ENCODE data around the gene ZNF580.

DNA sequence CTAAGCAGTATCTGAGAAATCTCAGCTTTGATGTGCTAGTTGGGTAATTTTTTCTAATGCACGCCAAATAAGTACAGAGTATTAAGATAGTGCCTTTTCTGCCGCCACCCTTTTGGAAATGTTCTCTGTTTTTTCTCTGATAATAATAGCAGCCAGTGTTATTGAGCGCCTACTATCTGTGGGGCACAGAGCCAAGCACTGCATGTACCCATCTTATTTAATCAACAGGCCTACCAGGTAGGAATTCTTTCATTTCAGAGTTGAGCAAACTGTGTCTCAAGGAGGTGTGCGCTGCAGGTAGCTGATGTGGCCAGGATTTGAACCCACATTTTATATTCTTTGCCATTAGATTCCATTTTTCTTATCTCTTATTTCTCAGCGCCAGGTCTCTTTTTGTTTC lies 35.6 kb downstream of the ZNF580 start:
- TF ChIP-seq NCOR1 (IDR thresholded peaks at IDR 0.05; ENCODE audit: borderline replicate concordance, low read length) (no peak), POGK (CRISPR knock-in tag; conservative IDR thresholded peaks at IDR 0.05) (no peak), POLR2AphosphoS5 (IDR thresholded peaks at IDR 0.05; ENCODE audit: low read depth, low read length) (no peak), TAF1 (CRISPR knock-in tag; IDR thresholded peaks at IDR 0.05) (no peak)
- TF ChIP-seq, protein P1, sequence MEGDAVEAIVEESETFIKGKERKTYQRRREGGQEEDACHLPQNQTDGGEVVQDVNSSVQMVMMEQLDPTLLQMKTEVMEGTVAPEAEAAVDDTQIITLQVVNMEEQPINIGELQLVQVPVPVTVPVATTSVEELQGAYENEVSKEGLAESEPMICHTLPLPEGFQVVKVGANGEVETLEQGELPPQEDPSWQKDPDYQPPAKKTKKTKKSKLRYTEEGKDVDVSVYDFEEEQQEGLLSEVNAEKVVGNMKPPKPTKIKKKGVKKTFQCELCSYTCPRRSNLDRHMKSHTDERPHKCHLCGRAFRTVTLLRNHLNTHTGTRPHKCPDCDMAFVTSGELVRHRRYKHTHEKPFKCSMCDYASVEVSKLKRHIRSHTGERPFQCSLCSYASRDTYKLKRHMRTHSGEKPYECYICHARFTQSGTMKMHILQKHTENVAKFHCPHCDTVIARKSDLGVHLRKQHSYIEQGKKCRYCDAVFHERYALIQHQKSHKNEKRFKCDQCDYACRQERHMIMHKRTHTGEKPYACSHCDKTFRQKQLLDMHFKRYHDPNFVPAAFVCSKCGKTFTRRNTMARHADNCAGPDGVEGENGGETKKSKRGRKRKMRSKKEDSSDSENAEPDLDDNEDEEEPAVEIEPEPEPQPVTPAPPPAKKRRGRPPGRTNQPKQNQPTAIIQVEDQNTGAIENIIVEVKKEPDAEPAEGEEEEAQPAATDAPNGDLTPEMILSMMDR (CRISPR knock-in tag; IDR thresholded peaks at IDR 0.05) = no peak
